Esophagus muscularis mucosa (tissue), 3 donors: ENCODE measurements around the gene LRP2BP.

Experiments
- POLR2A ChIP-seq: fragments of 450-650 bp; IDR thresholded peaks from one replicate; pipeline ENCODE4 v1.6.1; 2017; ENCODE audit warnings: antibody characterized with exemption, moderate library complexity, mild to moderate bottlenecking, low read depth
- TF ChIP-seq, protein P1 (sequence below), 3 experiments: fragments of 200-600 bp in 2 of 3; fragments of 450-650 bp in 1 of 3; sonication (generic) in 2 of 3; IDR thresholded peaks; one replicate each; pipeline ENCODE4 v1.5.1; 2017 to 2019; ENCODE audit warnings: antibody characterized with exemption in 3 of 3, mild to moderate bottlenecking in 2 of 3, moderate library complexity in 1 of 3

- TF ChIP-seq, protein P1, sequence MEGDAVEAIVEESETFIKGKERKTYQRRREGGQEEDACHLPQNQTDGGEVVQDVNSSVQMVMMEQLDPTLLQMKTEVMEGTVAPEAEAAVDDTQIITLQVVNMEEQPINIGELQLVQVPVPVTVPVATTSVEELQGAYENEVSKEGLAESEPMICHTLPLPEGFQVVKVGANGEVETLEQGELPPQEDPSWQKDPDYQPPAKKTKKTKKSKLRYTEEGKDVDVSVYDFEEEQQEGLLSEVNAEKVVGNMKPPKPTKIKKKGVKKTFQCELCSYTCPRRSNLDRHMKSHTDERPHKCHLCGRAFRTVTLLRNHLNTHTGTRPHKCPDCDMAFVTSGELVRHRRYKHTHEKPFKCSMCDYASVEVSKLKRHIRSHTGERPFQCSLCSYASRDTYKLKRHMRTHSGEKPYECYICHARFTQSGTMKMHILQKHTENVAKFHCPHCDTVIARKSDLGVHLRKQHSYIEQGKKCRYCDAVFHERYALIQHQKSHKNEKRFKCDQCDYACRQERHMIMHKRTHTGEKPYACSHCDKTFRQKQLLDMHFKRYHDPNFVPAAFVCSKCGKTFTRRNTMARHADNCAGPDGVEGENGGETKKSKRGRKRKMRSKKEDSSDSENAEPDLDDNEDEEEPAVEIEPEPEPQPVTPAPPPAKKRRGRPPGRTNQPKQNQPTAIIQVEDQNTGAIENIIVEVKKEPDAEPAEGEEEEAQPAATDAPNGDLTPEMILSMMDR (IDR thresholded peaks at IDR 0.05), result no peak
- TF ChIP-seq POLR2A, result no peak
These were observed 61.4 kb downstream of the LRP2BP start for GRCh38 chr4:185334326-185334725.
